GM21390 (cell line): ENCODE measurements around the gene FARS2.

Experiments used
- ATAC-seq: cut with Tn5 transposase; IDR thresholded peaks from one replicate; pipeline ENCODE4 v1.9.1; 2021; ENCODE audit not compliant: unreplicated experiment

Gene FARS2

DNA sequence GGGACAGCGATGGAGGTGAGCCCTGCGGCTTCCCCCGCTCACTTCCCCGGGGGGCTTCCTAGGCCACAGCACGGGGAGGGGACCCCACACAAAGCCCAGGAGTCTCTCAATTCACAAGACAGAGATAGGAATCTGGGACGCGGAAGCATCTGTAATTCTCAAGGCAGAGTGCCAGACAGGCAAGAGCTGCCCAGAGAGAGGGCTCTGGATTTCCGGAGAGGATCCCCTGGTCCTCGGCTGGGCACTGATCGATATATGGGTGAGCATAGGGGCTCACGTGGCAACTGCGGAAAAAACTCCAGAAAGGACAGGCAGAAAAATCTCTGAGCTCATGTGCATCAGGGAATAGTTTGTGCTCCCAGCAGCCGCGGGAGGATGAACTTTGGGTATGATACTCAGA is 449.2 kb downstream of the FARS2 start:
- no peak for ATAC-seq

- no peak for ATAC-seq
Observed at GRCh38 chr6:5710936-5711335, 449.6 kb downstream of the FARS2 start.

- ATAC-seq, result no peak
Observed at GRCh38 chr6:5712349-5713215, 451.3 kb downstream of the FARS2 start.

DNA sequence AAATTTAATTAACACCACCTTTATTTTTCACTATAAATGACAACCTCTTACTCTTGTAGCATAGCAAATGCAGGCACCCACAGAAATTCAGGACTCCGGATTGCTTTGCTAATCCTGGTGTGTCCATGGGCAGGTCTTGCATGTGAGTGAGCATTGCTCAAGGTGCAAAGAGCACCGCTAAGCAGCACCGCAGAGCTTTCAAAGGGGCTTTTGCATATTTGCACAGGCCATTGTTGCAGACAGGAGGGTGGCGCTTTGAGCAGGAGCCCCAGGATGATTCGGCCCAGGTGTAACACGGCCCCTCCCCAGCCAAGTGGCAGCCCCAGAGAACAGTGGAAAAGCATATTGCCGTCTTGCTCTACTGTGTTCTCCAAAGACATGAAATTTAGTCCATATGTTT is 452.2 kb downstream of the FARS2 start:
- ATAC-seq, result no peak

GRCh38 chr6:5718231-5718947 is 457.1 kb downstream of the FARS2 start:
- ATAC-seq, result no peak

DNA sequence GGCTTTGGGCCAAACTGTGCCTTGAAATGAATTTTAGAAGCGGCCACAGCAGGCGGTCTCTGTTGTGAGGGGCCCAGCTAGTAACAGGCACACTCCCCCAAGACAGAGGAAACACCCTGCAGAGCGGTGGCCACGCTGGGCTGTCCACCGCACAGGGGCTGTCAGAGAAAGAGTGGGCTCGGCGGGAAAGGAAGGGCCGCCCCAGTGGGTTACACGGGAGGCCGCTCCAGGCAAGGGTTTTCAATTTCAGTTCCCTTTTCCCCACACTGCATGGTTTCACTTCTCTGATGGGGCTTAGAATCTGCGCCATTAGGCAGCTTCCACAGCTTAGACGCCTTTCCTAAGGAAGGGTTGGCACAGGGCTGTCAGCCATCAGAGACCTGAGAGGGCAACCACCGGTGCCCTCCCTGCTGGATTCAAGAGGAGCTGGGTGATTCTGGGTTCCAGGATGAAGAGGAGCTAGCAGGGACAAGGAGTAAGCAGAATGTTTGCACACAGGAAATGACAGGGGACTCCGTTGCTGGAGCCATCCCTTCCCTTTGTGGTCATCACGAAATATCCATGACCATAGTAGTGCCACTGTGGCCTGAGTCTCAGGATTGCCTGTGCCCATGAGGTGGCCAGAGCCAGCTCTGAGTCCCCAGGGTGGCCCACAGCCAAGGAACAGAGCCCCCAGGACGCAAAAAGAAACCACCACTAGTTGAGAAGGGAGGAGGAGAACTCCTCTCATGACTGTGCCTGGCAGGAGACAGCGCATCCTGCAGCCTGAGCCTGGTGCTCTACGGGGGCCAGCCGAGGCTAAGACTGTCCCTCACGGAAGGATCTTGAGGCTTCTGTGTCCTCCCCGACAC is 462.8 kb downstream of the FARS2 start:
- peak; percentile 97 for ATAC-seq

DNA sequence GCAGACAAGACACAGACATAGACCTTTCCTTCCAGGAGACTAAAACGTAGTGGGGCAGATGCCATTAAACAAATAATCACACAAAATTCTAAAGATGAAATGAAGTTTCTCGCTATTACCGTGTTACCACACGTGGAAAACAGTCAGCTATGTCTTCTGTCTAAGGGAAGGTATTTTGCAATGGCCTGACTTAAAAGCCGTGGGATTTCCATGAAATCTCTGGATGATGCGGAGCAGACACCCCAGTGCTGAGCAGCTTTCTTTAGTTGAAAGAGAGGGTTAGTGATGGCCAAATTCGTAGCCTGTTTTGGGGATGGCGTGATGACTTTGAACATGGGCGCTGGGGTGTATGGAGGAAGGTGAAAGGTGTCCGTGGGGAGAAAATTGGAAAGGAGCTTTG is 463.6 kb downstream of the FARS2 start:
- ATAC-seq, result no peak

- ATAC-seq, result no peak
Observed at GRCh38 chr6:5726976-5727718, 465.8 kb downstream of the FARS2 start.

GRCh38 chr6:5728351-5729079 is 467.2 kb downstream of the FARS2 start:
- ATAC-seq, result no peak

GRCh38 chr6:5729080-5729434 is 467.7 kb downstream of the FARS2 start:
- no peak for ATAC-seq

GRCh38 chr6:5729813-5730517 is 468.7 kb downstream of the FARS2 start:
- ATAC-seq, result no peak

DNA sequence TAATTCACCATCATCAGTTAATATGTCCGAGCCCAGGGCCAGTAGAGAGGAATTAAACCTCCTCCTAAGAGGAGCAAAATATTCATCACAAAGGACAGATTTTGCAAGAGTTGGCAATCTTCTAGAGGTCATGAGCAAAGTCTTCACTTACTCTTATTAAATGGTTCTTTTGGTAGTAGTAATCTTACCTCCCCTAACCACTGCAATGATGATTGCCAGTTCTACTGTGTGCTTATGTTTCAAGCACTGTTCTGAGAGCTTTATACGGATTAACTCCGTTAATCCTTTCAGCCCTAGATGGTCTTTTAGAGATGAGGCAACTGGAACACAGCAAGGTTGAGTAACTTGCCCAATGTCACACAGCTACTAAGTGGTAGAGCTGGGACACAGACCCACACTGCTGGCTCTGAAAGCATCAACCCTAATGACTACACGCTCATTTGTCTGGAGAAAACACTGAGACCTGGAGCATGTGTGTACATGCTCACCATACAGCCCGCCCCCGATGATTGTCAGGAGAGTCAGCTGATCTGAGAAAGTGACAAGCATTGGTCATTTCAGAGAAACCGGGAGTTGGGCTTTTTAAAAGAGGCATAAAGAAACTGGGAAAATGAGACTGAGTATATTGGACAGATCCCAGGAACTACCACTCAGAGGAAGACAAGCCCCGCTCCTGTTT is 469.4 kb downstream of the FARS2 start:
- no peak for ATAC-seq

DNA sequence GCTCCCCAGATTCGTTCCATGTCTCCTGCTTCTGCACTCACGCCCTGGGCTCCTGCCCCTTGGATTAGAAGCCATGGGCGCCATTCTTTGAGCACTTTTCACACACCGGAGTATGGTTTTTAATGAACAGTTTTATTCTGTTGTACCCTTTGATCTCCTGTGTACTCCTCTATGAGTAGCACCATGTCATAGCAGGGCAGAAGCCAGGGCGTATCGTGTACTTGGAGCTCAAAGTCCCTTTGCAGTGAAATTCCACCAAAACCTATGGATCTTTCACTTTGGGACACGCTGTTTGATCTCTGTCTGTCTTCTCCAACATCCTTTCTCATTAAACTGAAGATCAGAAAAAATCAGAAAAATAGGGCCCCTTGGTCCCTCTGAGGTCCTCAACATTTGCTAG is 470.1 kb downstream of the FARS2 start:
- no peak for ATAC-seq

DNA sequence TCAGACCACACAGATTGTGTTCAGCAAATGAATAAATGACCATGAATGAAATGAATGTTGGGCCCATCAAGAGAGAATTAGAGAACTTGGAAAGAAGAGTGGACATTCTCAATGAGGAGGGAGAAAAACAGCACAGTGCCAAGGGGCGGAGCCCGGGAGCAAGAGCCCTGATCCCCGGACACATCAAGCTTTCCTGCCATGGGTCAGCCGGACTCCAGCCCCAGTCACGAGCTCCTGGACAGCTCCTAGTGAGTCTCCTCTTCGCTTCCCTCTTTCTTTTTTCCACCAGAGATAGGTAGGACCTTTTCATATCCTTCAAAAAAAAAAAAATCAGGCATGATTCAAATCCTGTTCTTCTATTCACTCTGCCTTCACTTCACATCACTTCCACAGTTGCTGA is 471.2 kb downstream of the FARS2 start:
- no peak for ATAC-seq

DNA sequence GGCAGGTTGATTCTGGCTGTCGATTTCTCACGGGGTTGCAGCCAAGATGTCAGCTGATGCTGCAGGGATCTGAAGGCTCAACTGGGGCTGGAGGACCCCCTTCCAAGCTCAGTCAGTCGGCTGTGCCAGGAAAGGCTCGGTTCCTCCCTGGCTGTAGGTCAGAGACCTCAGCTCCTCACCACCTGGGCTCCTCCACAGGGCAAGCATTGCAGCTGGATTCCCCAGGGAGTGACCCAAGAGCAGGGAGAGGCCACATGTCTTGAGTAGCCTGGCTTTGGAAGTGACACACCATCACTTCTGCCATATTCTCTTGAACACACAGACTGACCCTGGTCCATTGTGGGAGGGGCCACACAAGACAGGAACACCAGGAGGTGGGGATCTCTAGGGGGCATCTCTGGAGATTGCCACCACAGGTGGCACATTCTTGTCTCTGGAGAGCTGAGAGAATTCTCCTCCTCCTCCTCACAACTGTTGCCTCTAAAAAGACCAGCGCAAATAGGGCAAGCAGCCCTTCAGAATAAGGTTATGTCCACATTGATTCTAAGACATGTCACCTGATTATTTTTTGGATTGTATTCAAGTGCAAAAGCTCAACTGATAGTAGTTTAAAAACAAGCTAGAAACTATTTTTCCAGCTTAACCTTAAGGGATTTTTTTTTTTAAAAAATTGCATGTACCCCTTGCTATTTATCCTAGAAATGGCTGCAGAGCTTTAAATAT is 474.9 kb downstream of the FARS2 start:
- ATAC-seq, result no peak

DNA sequence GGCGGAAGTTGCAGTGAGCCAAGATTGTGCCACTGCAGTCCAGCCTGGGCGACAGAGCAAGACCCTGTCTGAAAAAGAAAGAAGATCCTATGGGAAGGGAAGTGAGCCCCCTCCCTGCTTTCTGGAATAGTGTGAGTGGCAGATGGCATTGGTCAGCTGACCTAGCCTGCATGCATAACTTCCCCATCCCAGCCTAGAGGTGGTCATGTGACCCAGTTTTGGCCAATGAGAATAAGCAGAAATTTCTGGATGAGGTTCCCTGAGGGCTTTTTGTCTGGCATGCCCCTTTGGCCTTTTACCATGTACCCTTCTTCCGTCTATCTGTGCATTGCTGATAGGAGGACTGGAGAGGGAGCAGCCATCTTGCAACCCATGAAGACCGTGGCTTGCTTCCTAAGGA is 476.1 kb downstream of the FARS2 start:
- ATAC-seq, result no peak

GRCh38 chr6:5738211-5738610 is 476.9 kb downstream of the FARS2 start:
- no peak for ATAC-seq

GRCh38 chr6:5744497-5744896 is 483.2 kb downstream of the FARS2 start:
- ATAC-seq, result no peak
